ENCODE data around the gene CTNNA3. TPM values are rescaled to one million over a fixed set of nuclear protein-coding genes. Genes with fewer than 3 reads are reported as not detected.

CTNNA3 gene
- total RNA-seq, 4 donors from 2014 or later, result 0.47 to 3.3 (median 0.80) TPM; not detected in 1

DNA sequence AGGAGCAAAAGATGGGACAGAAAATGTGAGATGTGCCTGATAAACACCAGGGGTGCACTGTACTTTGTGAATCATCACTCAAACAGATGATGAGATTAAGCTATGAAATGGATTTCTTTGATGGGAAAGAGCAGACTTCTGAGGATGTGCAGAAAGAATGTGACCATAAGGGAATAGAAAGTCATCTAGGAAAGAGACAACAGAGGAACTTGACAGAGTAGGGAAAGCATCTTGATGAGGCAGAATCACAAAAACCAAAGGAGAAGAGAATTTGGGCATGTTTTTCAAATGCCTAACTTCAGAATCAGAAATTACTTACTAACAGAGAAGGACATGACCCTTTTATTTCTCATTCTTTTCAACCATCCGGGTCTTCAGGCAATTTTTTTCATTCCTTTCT, 852.6 kb downstream of the CTNNA3 start:
- Histone ChIP-seq H3K9me3 (no peaks in the 10 kb centered on the region), H3K27ac (no peak overlapping the region), H3K36me3 (no peaks in the 10 kb centered on the region), H3K4me3 (no peak overlapping the region), H3K27me3 (no peaks in the 10 kb centered on the region), H3K4me1 (no peaks in the 10 kb centered on the region)
- DNase-seq, result no peak
- TF ChIP-seq POLR2A (IDR thresholded peaks at IDR 0.05), result no peak
- TF ChIP-seq, protein P1, sequence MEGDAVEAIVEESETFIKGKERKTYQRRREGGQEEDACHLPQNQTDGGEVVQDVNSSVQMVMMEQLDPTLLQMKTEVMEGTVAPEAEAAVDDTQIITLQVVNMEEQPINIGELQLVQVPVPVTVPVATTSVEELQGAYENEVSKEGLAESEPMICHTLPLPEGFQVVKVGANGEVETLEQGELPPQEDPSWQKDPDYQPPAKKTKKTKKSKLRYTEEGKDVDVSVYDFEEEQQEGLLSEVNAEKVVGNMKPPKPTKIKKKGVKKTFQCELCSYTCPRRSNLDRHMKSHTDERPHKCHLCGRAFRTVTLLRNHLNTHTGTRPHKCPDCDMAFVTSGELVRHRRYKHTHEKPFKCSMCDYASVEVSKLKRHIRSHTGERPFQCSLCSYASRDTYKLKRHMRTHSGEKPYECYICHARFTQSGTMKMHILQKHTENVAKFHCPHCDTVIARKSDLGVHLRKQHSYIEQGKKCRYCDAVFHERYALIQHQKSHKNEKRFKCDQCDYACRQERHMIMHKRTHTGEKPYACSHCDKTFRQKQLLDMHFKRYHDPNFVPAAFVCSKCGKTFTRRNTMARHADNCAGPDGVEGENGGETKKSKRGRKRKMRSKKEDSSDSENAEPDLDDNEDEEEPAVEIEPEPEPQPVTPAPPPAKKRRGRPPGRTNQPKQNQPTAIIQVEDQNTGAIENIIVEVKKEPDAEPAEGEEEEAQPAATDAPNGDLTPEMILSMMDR (IDR thresholded peaks at IDR 0.05), result no peak

GRCh38 chr10:66842867-66843266, 853.1 kb downstream of the CTNNA3 start:
- Histone ChIP-seq H3K36me3 (no peaks in the 10 kb centered on the region), H3K9me3 (no peaks in the 10 kb centered on the region), H3K4me1 (no peaks in the 10 kb centered on the region), H3K4me3 (no peak overlapping the region), H3K27me3 (no peaks in the 10 kb centered on the region), H3K27ac (no peak overlapping the region)
- TF ChIP-seq, protein P1 (IDR thresholded peaks at IDR 0.05), result no peak
- TF ChIP-seq POLR2A (IDR thresholded peaks at IDR 0.05), result no peak
- no peak for DNase-seq

DNA sequence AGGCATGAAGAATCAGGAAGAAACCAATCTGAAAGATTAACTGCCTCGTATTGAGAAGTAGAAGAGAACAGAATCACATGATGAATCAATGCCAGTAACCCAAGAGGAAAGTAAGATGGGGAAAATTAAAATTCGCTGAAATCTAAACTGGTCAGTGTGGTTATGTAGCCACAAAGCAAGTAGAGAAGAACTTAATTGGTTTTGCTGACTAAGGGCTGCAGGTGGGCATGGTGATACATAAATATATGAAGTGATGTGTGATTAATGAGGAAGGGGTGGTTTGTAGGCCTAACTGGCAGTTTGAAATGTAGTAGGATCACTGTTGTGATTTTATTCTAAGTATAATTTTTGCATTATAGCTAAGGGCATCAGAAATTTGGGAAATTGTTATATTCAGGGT, 853.6 kb downstream of the CTNNA3 start:
- DNase-seq, result no peak
- Histone ChIP-seq H3K36me3 (no peaks in the 10 kb centered on the region), H3K4me1 (no peaks in the 10 kb centered on the region), H3K4me3 (no peak overlapping the region), H3K27me3 (no peaks in the 10 kb centered on the region), H3K9me3 (no peaks in the 10 kb centered on the region), H3K27ac (no peak overlapping the region)
- TF ChIP-seq, protein P1 (IDR thresholded peaks at IDR 0.05), result no peak
- TF ChIP-seq POLR2A (IDR thresholded peaks at IDR 0.05), result no peak

DNA sequence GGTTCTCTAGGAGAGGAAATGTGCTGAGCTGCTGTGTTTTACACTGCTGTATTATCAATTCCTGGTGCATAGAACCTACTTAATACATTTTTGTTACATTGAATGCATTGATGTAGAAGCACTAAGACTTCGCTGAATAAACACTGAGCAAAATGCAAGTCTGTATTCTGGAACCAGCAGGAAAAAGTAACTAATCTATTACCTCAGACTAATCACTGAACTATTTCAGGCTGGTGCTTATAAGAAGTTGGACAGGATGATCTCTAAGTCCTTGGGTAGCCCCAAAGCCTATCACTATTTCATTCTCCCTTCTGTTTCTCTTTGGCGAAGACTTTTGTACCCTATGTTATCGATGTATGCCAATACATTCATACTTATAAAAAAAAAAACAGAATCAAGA, 857.3 kb downstream of the CTNNA3 start:
- H3K36me3 ChIP-seq, result no peaks in the 10 kb centered on the region
- TF ChIP-seq, protein P1 (IDR thresholded peaks at IDR 0.05), result no peak
- TF ChIP-seq POLR2A (IDR thresholded peaks at IDR 0.05), result no peak
- H3K4me3 ChIP-seq, result no peak overlapping the region
- no peak overlapping the region for H3K27ac ChIP-seq
- peaks cover 0 to 9% (median 0%) of the 10 kb centered on the region in 4 donors for H3K4me1 ChIP-seq
- DNase-seq, result no peak
- no peaks in the 10 kb centered on the region for H3K9me3 ChIP-seq
- H3K27me3 ChIP-seq, result no peaks in the 10 kb centered on the region

- TF ChIP-seq, protein P1 (IDR thresholded peaks at IDR 0.05), result no peak
- TF ChIP-seq POLR2A (IDR thresholded peaks at IDR 0.05), result no peak
These were observed 858.0 kb downstream of the CTNNA3 start for GRCh38 chr10:66837990-66838389.

GRCh38 chr10:66837335-66837734, 858.7 kb downstream of the CTNNA3 start:
- Histone ChIP-seq H3K27ac (no peak overlapping the region), H3K4me3 (no peak overlapping the region), H3K36me3 (no peaks in the 10 kb centered on the region), H3K9me3 (no peaks in the 10 kb centered on the region), H3K27me3 (no peaks in the 10 kb centered on the region), H3K4me1 (peaks cover 0 to 9% (median 0%) of the 10 kb centered on the region in 4 donors)
- no peak for TF ChIP-seq POLR2A (IDR thresholded peaks at IDR 0.05)
- TF ChIP-seq, protein P1 (IDR thresholded peaks at IDR 0.05), result no peak
- DNase-seq, result no peak

More at GRCh38 chr10:66837990-66838389, 858.0 kb downstream of the CTNNA3 start:
- Histone ChIP-seq H3K9me3 (no peaks in the 10 kb centered on the region), H3K36me3 (no peaks in the 10 kb centered on the region), H3K4me3 (no peak overlapping the region), H3K27me3 (no peaks in the 10 kb centered on the region), H3K27ac (no peak overlapping the region), H3K4me1 (peaks cover 0 to 9% (median 0%) of the 10 kb centered on the region in 4 donors)
- no peak for DNase-seq
